GM23338 (cell line): ENCODE measurements around the gene PLD5. TPM values are rescaled to one million over a fixed set of nuclear protein-coding genes. Genes with fewer than 3 reads are reported as not detected.

Experiments
- ATAC-seq: fragments of 200-7000 bp; cut with Tn5 transposase; 3 replicates; pipeline ENCODE4 v1.9.1; 2020
- DNase-seq: peaks from one replicate; pipeline ENCODE4 v3.0.0-alpha.2; 2015; ENCODE audit warnings: low spot score
- H2AFZ ChIP-seq: fragments of 200-600 bp; sonication (generic); 2 replicates; pipeline ENCODE4 v1.8.0; 2016; ENCODE audit warnings: antibody characterized with exemption, mild to moderate bottlenecking, moderate library complexity
- H3F3A ChIP-seq: fragments of 200-600 bp; sonication (generic); replicated peaks from 2 replicates; pipeline ENCODE4 v1.8.0; 2017; ENCODE audit warnings: antibody characterized with exemption, mixed run types, low read depth
- H3K27ac ChIP-seq: fragments of 200-600 bp; sonication (generic); 2 replicates; pipeline ENCODE4 v1.6.1; 2016; ENCODE audit warnings: low read depth
- H3K27me3 ChIP-seq: fragments of 200-600 bp; sonication (generic); 2 replicates; pipeline ENCODE4 v1.8.0; 2016; ENCODE audit warnings: mild to moderate bottlenecking, mixed run types, moderate library complexity; ENCODE audit not compliant: insufficient read depth
- H3K36me3 ChIP-seq: fragments of 200-600 bp; sonication (generic); 2 replicates; pipeline ENCODE4 v1.8.0; 2016; ENCODE audit warnings: mild to moderate bottlenecking; ENCODE audit not compliant: insufficient read depth
- H3K4me1 ChIP-seq: fragments of 200-600 bp; sonication (generic); 2 replicates; pipeline ENCODE4 v1.8.0; 2016; ENCODE audit warnings: mild to moderate bottlenecking, moderate library complexity; ENCODE audit not compliant: insufficient read depth
- H3K4me2 ChIP-seq: fragments of 200-600 bp; sonication (generic); 2 replicates; pipeline ENCODE4 v1.7.1; 2017; ENCODE audit warnings: mixed run types
- H3K4me3 ChIP-seq: fragments of 200-600 bp; sonication (generic); 2 replicates; pipeline ENCODE4 v1.6.1; 2016; ENCODE audit warnings: mixed run types
- H3K79me2 ChIP-seq: fragments of 200-600 bp; sonication (generic); replicated peaks from 2 replicates; pipeline ENCODE4 v1.8.0; 2017; ENCODE audit warnings: mild to moderate bottlenecking; ENCODE audit not compliant: insufficient read depth
- H3K9me2 ChIP-seq: fragments of 200-600 bp; sonication (generic); 2 replicates; pipeline ENCODE4 v1.8.0; 2017; ENCODE audit not compliant: insufficient read depth
- H4K20me1 ChIP-seq: fragments of 200-600 bp; sonication (generic); replicated peaks from 2 replicates; pipeline ENCODE4 v1.8.0; 2017; ENCODE audit warnings: mild to moderate bottlenecking; ENCODE audit not compliant: insufficient read depth
- H3K27ac Mint-ChIP-seq: 2 replicates; pipeline ENCODE4 v1.8.0; 2020; ENCODE audit warnings: inconsistent platforms, mild to moderate bottlenecking, moderate library complexity, mixed read lengths
- H3K27me3 Mint-ChIP-seq: 3 replicates; pipeline ENCODE4 v1.8.0; 2022; ENCODE audit warnings: low read depth, mild to moderate bottlenecking, moderate library complexity, mixed read lengths, inconsistent platforms; ENCODE audit not compliant: insufficient read depth, poor library complexity
- H3K36me3 Mint-ChIP-seq: 3 replicates; pipeline ENCODE4 v1.8.0; 2021; ENCODE audit warnings: low read depth, mild to moderate bottlenecking, inconsistent platforms, moderate library complexity, mixed read lengths
- H3K4me1 Mint-ChIP-seq: 3 replicates; pipeline ENCODE4 v1.8.0; 2020; ENCODE audit warnings: mild to moderate bottlenecking, inconsistent platforms, mixed read lengths
- H3K4me3 Mint-ChIP-seq: 3 replicates; pipeline ENCODE4 v1.8.0; 2021; ENCODE audit warnings: moderate library complexity, mild to moderate bottlenecking, inconsistent platforms, mixed read lengths
- H3K9me3 Mint-ChIP-seq: 3 replicates; pipeline ENCODE4 v1.8.0; 2020; ENCODE audit warnings: moderate library complexity, mild to moderate bottlenecking, inconsistent platforms, mixed read lengths
- CREB1 ChIP-seq: fragments of 250-450 bp; sonication (Bioruptor Pico); IDR thresholded peaks from 2 replicates; pipeline ENCODE4 v1.5.0; 2020; ENCODE audit warnings: low read depth, mild to moderate bottlenecking, moderate library complexity
- EZH2 ChIP-seq: fragments of 200-600 bp; sonication (generic); IDR thresholded peaks from one replicate; pipeline ENCODE4 v1.8.0; 2017; ENCODE audit warnings: antibody characterized with exemption, mild to moderate bottlenecking, low read depth; ENCODE audit not compliant: unreplicated experiment
- EZH2phosphoT487 ChIP-seq: fragments of 200-600 bp; sonication (generic); IDR thresholded peaks from one replicate; pipeline ENCODE4 v1.8.1; 2018; ENCODE audit warnings: antibody characterized with exemption; ENCODE audit not compliant: unreplicated experiment
- JUNB ChIP-seq: IDR thresholded peaks from one replicate; pipeline ENCODE4 v1.6.1; 2016; ENCODE audit warnings: antibody characterized with exemption; ENCODE audit not compliant: unreplicated experiment
- NANOG ChIP-seq: IDR thresholded peaks from 2 replicates; pipeline ENCODE4 v1.6.1; 2016; ENCODE audit warnings: antibody characterized with exemption, borderline replicate concordance
- POLR2AphosphoS5 ChIP-seq: IDR thresholded peaks from 2 replicates; pipeline ENCODE4 v1.6.1; 2016; ENCODE audit warnings: antibody characterized with exemption, low read depth
- STAT1 ChIP-seq: IDR thresholded peaks from one replicate; pipeline ENCODE4 v1.6.1; 2016; ENCODE audit warnings: antibody characterized with exemption; ENCODE audit not compliant: unreplicated experiment
- ZNF114 ChIP-seq: fragments of 250-450 bp; sonication (Bioruptor Pico); IDR thresholded peaks from 2 replicates; pipeline ENCODE4 v1.5.0; 2020; ENCODE audit warnings: mild to moderate bottlenecking, moderate library complexity
- ZNF331 ChIP-seq: fragments of 250-450 bp; sonication (Bioruptor Pico); IDR thresholded peaks from 2 replicates; pipeline ENCODE4 v1.5.0; 2020; ENCODE audit warnings: low read depth, mild to moderate bottlenecking, moderate library complexity
- polyA plus RNA-seq: library from polyadenylated mRNA; unstranded; fragments of >200 nt; fragmentation: Nextera tagmentation; extraction: Ambion mirVana; gene quantifications from 2 replicates; pipeline ENCODE4 v1.2.1, GENCODE V29; 2016
- total RNA-seq: library from RNA; depleted of rRNA; stranded (reverse); fragments of >200 nt; shearing (Covaris generic); gene quantifications from 2 replicates; pipeline ENCODE4 v1.2.3, GENCODE V29; 2014
- TF ChIP-seq, protein P1 (sequence below): IDR thresholded peaks from 2 replicates; pipeline ENCODE4 v1.6.1; 2016; ENCODE audit warnings: antibody characterized with exemption
- TF ChIP-seq, protein P2 (sequence below), 2 experiments: fragments of 200-600 bp in 1 of 2; sonication (generic) in 1 of 2; conservative IDR thresholded peaks; 2 replicates each; pipeline versions ENCODE4 v1.5.1 to v1.6.1; 2016 to 2017; ENCODE audit warnings: antibody characterized with exemption in 2 of 2, low read depth in 2 of 2, mild to moderate bottlenecking in 2 of 2, moderate library complexity in 1 of 2
- TF ChIP-seq, protein P3 (sequence below): IDR thresholded peaks from one replicate; pipeline ENCODE4 v1.6.1; 2018; ENCODE audit warnings: antibody characterized with exemption; ENCODE audit not compliant: unreplicated experiment
- TF ChIP-seq, protein P4 (sequence below): fragments of 250-450 bp; sonication (Bioruptor Pico); IDR thresholded peaks from 2 replicates; pipeline ENCODE4 v1.5.0; 2020; ENCODE audit warnings: mild to moderate bottlenecking, moderate library complexity

PLD5 gene
- total and polyA plus RNA-seq, 2 experiments from 2014 or later: 5.5 to 5.8 TPM

DNA sequence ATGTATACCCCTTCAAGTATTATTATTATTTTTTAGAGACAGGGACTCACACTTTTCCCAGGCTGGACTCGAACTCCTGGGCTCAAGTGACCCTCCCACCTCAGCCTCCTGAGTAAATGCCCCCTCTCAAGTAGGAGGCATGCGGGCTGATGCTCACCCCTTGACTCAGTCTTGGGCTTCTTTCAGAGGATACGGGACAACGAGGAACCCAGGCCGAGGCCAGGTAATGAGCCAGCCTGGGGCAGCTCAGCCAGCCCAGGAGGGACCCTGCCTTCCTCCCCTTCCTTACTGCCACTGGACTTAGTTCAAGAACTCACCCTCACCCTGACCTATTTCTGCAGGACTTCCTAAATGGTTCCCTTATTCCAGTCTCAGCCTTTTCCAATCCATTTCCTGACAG, 327.6 kb downstream of the PLD5 start:
- TF ChIP-seq STAT1 (no peak), ZNF331 (no peak), ZNF114 (CRISPR knock-in tag) (no peak), CREB1 (CRISPR knock-in tag) (no peak), EZH2phosphoT487 (no peak), EZH2 (no peak), POLR2AphosphoS5 (no peak), NANOG (no peak), JUNB (no peak)
- TF ChIP-seq, protein P1, sequence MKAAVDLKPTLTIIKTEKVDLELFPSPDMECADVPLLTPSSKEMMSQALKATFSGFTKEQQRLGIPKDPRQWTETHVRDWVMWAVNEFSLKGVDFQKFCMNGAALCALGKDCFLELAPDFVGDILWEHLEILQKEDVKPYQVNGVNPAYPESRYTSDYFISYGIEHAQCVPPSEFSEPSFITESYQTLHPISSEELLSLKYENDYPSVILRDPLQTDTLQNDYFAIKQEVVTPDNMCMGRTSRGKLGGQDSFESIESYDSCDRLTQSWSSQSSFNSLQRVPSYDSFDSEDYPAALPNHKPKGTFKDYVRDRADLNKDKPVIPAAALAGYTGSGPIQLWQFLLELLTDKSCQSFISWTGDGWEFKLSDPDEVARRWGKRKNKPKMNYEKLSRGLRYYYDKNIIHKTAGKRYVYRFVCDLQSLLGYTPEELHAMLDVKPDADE: no peak
- TF ChIP-seq, protein P2, sequence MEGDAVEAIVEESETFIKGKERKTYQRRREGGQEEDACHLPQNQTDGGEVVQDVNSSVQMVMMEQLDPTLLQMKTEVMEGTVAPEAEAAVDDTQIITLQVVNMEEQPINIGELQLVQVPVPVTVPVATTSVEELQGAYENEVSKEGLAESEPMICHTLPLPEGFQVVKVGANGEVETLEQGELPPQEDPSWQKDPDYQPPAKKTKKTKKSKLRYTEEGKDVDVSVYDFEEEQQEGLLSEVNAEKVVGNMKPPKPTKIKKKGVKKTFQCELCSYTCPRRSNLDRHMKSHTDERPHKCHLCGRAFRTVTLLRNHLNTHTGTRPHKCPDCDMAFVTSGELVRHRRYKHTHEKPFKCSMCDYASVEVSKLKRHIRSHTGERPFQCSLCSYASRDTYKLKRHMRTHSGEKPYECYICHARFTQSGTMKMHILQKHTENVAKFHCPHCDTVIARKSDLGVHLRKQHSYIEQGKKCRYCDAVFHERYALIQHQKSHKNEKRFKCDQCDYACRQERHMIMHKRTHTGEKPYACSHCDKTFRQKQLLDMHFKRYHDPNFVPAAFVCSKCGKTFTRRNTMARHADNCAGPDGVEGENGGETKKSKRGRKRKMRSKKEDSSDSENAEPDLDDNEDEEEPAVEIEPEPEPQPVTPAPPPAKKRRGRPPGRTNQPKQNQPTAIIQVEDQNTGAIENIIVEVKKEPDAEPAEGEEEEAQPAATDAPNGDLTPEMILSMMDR (conservative IDR thresholded peaks at IDR 0.05; ENCODE audit: low read depth in 2 of 2): no peak
- TF ChIP-seq, protein P3, sequence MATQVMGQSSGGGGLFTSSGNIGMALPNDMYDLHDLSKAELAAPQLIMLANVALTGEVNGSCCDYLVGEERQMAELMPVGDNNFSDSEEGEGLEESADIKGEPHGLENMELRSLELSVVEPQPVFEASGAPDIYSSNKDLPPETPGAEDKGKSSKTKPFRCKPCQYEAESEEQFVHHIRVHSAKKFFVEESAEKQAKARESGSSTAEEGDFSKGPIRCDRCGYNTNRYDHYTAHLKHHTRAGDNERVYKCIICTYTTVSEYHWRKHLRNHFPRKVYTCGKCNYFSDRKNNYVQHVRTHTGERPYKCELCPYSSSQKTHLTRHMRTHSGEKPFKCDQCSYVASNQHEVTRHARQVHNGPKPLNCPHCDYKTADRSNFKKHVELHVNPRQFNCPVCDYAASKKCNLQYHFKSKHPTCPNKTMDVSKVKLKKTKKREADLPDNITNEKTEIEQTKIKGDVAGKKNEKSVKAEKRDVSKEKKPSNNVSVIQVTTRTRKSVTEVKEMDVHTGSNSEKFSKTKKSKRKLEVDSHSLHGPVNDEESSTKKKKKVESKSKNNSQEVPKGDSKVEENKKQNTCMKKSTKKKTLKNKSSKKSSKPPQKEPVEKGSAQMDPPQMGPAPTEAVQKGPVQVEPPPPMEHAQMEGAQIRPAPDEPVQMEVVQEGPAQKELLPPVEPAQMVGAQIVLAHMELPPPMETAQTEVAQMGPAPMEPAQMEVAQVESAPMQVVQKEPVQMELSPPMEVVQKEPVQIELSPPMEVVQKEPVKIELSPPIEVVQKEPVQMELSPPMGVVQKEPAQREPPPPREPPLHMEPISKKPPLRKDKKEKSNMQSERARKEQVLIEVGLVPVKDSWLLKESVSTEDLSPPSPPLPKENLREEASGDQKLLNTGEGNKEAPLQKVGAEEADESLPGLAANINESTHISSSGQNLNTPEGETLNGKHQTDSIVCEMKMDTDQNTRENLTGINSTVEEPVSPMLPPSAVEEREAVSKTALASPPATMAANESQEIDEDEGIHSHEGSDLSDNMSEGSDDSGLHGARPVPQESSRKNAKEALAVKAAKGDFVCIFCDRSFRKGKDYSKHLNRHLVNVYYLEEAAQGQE: no peak
- TF ChIP-seq, protein P4, sequence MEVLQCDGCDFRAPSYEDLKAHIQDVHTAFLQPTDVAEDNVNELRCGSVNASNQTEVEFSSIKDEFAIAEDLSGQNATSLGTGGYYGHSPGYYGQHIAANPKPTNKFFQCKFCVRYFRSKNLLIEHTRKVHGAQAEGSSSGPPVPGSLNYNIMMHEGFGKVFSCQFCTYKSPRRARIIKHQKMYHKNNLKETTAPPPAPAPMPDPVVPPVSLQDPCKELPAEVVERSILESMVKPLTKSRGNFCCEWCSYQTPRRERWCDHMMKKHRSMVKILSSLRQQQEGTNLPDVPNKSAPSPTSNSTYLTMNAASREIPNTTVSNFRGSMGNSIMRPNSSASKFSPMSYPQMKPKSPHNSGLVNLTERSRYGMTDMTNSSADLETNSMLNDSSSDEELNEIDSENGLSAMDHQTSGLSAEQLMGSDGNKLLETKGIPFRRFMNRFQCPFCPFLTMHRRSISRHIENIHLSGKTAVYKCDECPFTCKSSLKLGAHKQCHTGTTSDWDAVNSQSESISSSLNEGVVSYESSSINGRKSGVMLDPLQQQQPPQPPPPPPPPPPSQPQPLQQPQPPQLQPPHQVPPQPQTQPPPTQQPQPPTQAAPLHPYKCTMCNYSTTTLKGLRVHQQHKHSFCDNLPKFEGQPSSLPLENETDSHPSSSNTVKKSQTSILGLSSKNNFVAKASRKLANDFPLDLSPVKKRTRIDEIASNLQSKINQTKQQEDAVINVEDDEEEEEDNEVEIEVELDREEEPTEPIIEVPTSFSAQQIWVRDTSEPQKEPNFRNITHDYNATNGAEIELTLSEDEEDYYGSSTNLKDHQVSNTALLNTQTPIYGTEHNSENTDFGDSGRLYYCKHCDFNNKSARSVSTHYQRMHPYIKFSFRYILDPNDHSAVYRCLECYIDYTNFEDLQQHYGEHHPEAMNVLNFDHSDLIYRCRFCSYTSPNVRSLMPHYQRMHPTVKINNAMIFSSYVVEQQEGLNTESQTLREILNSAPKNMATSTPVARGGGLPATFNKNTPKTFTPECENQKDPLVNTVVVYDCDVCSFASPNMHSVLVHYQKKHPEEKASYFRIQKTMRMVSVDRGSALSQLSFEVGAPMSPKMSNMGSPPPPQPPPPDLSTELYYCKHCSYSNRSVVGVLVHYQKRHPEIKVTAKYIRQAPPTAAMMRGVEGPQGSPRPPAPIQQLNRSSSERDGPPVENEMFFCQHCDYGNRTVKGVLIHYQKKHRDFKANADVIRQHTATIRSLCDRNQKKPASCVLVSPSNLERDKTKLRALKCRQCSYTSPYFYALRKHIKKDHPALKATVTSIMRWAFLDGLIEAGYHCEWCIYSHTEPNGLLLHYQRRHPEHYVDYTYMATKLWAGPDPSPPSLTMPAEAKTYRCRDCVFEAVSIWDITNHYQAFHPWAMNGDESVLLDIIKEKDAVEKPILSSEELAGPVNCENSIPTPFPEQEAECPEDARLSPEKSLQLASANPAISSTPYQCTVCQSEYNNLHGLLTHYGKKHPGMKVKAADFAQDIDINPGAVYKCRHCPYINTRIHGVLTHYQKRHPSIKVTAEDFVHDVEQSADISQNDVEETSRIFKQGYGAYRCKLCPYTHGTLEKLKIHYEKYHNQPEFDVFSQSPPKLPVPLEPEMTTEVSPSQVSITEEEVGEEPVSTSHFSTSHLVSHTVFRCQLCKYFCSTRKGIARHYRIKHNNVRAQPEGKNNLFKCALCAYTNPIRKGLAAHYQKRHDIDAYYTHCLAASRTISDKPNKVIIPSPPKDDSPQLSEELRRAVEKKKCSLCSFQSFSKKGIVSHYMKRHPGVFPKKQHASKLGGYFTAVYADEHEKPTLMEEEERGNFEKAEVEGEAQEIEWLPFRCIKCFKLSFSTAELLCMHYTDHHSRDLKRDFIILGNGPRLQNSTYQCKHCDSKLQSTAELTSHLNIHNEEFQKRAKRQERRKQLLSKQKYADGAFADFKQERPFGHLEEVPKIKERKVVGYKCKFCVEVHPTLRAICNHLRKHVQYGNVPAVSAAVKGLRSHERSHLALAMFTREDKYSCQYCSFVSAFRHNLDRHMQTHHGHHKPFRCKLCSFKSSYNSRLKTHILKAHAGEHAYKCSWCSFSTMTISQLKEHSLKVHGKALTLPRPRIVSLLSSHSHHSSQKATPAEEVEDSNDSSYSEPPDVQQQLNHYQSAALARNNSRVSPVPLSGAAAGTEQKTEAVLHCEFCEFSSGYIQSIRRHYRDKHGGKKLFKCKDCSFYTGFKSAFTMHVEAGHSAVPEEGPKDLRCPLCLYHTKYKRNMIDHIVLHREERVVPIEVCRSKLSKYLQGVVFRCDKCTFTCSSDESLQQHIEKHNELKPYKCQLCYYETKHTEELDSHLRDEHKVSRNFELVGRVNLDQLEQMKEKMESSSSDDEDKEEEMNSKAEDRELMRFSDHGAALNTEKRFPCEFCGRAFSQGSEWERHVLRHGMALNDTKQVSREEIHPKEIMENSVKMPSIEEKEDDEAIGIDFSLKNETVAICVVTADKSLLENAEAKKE: no peak
- no peak overlapping the region for H3K27ac Mint-ChIP-seq
- Histone ChIP-seq H3K4me3 (no peak overlapping the region), H3K27ac (no peak overlapping the region), H3K27me3 (no peaks in the 10 kb centered on the region), H2AFZ (no peak overlapping the region), H3K4me1 (peaks cover 17% of the 10 kb centered on the region; the same call in 1 of the 2 replicates), H3K9me2 (no peaks in the 10 kb centered on the region; the same call in 1 of the 2 replicates), H3K36me3 (no peaks in the 10 kb centered on the region), H3K79me2 (no peaks in the 10 kb centered on the region), H3K4me2 (no peak overlapping the region), H4K20me1 (no peaks in the 10 kb centered on the region), H3F3A (no peaks in the 10 kb centered on the region)
- peaks cover 14% of the 10 kb centered on the region for H3K4me1 Mint-ChIP-seq
- H3K27me3 Mint-ChIP-seq: peaks cover 4% of the 10 kb centered on the region
- ATAC-seq (no peak), DNase-seq (no peak)
- H3K4me3 Mint-ChIP-seq: no peak overlapping the region
- H3K36me3 Mint-ChIP-seq: peaks cover 12% of the 10 kb centered on the region
- peaks cover 10% of the 10 kb centered on the region; the same call in 2 of the 3 replicates for H3K9me3 Mint-ChIP-seq
